Hepatocyte (in vitro differentiated cells): ENCODE data around the gene HMGCL.

ENCODE experiments used
- EZH2 ChIP-seq: fragments of 200-600 bp; sonication (generic); IDR thresholded peaks from 2 replicates; pipeline ENCODE4 v1.6.1; 2016; ENCODE audit warnings: antibody characterized with exemption, mild to moderate bottlenecking, borderline replicate concordance
- TF ChIP-seq, protein P1 (sequence below): fragments of 200-600 bp; sonication (generic); IDR thresholded peaks from 2 replicates; pipeline ENCODE4 v1.5.1; 2016; ENCODE audit warnings: antibody characterized with exemption, mild to moderate bottlenecking; ENCODE audit not compliant: poor library complexity

DNA sequence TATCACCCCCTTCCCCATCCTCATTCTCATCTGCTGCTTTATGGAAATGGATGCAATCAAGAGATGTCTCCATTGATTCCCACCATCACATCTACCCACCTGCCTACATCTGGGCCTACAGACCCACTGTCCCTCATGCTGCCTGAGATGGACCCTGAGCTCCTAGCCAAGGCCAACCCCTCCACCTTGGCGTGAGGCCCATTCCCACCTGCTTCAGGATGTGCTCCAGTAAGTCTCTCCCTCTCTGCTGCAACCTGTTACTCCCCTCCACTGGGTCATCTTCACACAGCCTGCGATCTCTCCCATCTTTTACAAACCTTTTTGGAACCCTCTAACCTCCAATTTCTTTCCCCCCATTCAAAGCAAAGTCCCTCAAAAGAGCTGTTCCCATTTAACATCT is 20.2 kb downstream of the HMGCL start:
- TF ChIP-seq, protein P1, sequence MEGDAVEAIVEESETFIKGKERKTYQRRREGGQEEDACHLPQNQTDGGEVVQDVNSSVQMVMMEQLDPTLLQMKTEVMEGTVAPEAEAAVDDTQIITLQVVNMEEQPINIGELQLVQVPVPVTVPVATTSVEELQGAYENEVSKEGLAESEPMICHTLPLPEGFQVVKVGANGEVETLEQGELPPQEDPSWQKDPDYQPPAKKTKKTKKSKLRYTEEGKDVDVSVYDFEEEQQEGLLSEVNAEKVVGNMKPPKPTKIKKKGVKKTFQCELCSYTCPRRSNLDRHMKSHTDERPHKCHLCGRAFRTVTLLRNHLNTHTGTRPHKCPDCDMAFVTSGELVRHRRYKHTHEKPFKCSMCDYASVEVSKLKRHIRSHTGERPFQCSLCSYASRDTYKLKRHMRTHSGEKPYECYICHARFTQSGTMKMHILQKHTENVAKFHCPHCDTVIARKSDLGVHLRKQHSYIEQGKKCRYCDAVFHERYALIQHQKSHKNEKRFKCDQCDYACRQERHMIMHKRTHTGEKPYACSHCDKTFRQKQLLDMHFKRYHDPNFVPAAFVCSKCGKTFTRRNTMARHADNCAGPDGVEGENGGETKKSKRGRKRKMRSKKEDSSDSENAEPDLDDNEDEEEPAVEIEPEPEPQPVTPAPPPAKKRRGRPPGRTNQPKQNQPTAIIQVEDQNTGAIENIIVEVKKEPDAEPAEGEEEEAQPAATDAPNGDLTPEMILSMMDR: no peak
- TF ChIP-seq EZH2: no peak
